Measurements from ENCODE around the gene PTPN14. TPM values are rescaled to one million over a fixed set of nuclear protein-coding genes. Genes with fewer than 3 reads are reported as not detected.
"Not testable (repeated sequence)": the region's sequence is repeated elsewhere in the genome, so short reads cannot be mapped to it uniquely, and the experiment has no call there.

Gene PTPN14
- 43.7 TPM for total RNA-seq
- long read RNA-seq, full-length matches to known transcripts = 8 of 28 reads
- long read RNA-seq, partial matches to known transcripts = 5 of 28 reads
- long read RNA-seq, other reads (novel, unspliced or antisense) = 15 of 28 reads

GRCh38 chr1:214551436-214552173 is at the start of gene PTPN14:
TSS of gene PTPN14 (minus strand) at chr1:214551602. CDS start at chr1:214464803, 86,799 bp downstream.
- H3K4me1 ChIP-seq = peaks cover 11% of the 10 kb centered on the region
- no peaks in the 10 kb centered on the region for H3K36me3 ChIP-seq
- DNase-seq = peak; percentile 93
- peak within 1 kb of the TSS; percentile 75 for H3K4me3 ChIP-seq
- H3K27ac ChIP-seq = peak within 1 kb of the TSS; percentile 99
- no peaks in the 10 kb centered on the region for H3K27me3 ChIP-seq
- ATAC-seq = peak; percentile 93
- peak; percentile 44 for TF ChIP-seq CTCF (IDR thresholded peaks at IDR 0.05)
- intact Hi-C loops (cut with DNase I) = no loop called here
- H3K9me3 ChIP-seq = no peaks in the 10 kb centered on the region

- H3K9me3 ChIP-seq = no peaks in the 10 kb centered on the region
- no peak for TF ChIP-seq CTCF (IDR thresholded peaks at IDR 0.05)
- H3K4me1 ChIP-seq = no peaks in the 10 kb centered on the region
- H3K27me3 ChIP-seq = no peaks in the 10 kb centered on the region
- no peak for ATAC-seq
- intact Hi-C loops (cut with DNase I) = no loop called here
- no peak overlapping the region for H3K27ac ChIP-seq
- no peak overlapping the region for H3K4me3 ChIP-seq
- no peaks in the 10 kb centered on the region for H3K36me3 ChIP-seq
- DNase-seq = no peak
Measured at GRCh38 chr1:214593158-214593557, 41.8 kb upstream of the PTPN14 start.

- H3K36me3 ChIP-seq; DNase-seq; H3K27ac ChIP-seq; H3K27me3 ChIP-seq; H3K4me3 ChIP-seq; intact Hi-C loops (cut with DNase I); ATAC-seq; H3K4me1 ChIP-seq; H3K9me3 ChIP-seq: not testable (repeated sequence)
Measured at GRCh38 chr1:214591918-214592317, 40.5 kb upstream of the PTPN14 start.

GRCh38 chr1:214590696-214591095 is 39.3 kb upstream of the PTPN14 start:
- Histone ChIP-seq H3K4me1 (no peaks in the 10 kb centered on the region), H3K9me3 (no peaks in the 10 kb centered on the region), H3K36me3 (no peaks in the 10 kb centered on the region), H3K27ac (no peak overlapping the region), H3K4me3 (no peak overlapping the region), H3K27me3 (no peaks in the 10 kb centered on the region)
- ATAC-seq = no peak
- DNase-seq = no peak
- no peak for TF ChIP-seq CTCF (IDR thresholded peaks at IDR 0.05)
- intact Hi-C loops (cut with DNase I) = no loop called here

- Histone ChIP-seq H3K36me3 (no peaks in the 10 kb centered on the region), H3K9me3 (no peaks in the 10 kb centered on the region), H3K27ac (no peak overlapping the region), H3K4me3 (no peak overlapping the region), H3K4me1 (no peaks in the 10 kb centered on the region), H3K27me3 (no peaks in the 10 kb centered on the region)
- TF ChIP-seq CTCF (IDR thresholded peaks at IDR 0.05) = no peak
- intact Hi-C loops (cut with DNase I) = loop anchor here (10.0 kb wide), 1 partner anchor 254 kb away; no protein-coding TSS in a partner anchor
- DNase-seq = no peak
- no peak for ATAC-seq
Measured at GRCh38 chr1:214588963-214589597, 37.7 kb upstream of the PTPN14 start.

- no peak for TF ChIP-seq CTCF (IDR thresholded peaks at IDR 0.05)
- Histone ChIP-seq H3K36me3 (no peaks in the 10 kb centered on the region), H3K4me1 (no peaks in the 10 kb centered on the region), H3K4me3 (no peak overlapping the region), H3K9me3 (no peaks in the 10 kb centered on the region), H3K27me3 (no peaks in the 10 kb centered on the region), H3K27ac (no peak overlapping the region)
- no peak for ATAC-seq
- DNase-seq = no peak
- intact Hi-C loops (cut with DNase I) = loop anchor here (10.0 kb wide), 1 partner anchor 252 kb away; no protein-coding TSS in a partner anchor
Measured at GRCh38 chr1:214587165-214587564, 35.8 kb upstream of the PTPN14 start.

Data from upper lobe of right lung (tissue), 1 donor.